Nucleus accumbens (tissue), 56 donors: ENCODE measurements around the gene SLC10A1.
A peak's percentile ranks its signal among the peaks of the same experiment; 100 is the strongest.
"Not testable (repeated sequence)": the region's sequence is repeated elsewhere in the genome, so short reads cannot be mapped to it uniquely, and the experiment has no call there.

Experiments used
- DNase-seq, 56 donors: peaks; one replicate each; lab custom pipeline; 2025; lab: John Stamatoyannopoulos, UW

The SLC10A1 gene

DNA sequence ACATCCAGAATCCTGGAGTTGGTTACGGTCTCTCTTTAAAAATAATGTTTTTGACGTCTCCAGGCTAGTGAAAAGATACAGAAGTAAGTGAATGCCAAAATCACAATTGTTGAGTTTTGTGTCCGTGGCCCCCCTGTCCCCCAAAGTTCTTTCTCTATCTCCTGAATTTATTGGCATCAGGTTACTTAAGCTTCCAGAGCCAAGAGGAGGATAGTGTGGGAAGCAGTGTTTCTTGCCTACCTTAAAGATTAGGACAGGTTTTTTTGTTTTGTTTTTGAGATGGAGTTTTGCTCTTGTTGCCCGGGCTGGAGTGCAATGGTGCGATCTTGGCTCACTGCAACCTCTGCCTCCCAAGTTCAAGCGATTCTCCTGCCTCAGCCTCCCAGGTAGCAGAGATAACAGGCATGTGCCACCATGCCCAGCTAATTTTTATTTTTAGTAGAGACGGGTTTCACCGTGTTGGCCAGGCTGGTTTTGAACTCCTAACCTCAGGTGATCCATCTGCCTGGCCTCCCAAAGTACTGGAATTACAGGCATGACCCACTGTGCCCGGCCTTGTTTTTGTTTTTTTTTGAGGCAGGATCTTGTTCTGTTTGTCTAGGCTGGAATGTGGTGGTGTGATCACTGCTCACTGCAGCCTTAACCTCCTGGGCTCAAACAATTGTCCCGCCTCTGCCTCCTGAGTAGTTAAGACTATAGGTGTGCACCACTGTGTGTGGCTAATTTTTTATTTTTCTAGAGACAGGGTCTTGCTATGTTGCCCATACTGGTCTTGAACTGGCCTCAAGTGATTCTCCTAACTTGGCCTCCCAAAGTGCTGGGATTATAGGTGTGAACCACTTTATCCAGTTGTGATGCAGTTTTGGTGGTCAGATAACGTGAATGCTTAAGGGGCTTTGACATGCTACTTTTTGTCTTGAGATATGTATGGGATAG is 24.7 kb downstream of the SLC10A1 start:
- no peak for DNase-seq

DNA sequence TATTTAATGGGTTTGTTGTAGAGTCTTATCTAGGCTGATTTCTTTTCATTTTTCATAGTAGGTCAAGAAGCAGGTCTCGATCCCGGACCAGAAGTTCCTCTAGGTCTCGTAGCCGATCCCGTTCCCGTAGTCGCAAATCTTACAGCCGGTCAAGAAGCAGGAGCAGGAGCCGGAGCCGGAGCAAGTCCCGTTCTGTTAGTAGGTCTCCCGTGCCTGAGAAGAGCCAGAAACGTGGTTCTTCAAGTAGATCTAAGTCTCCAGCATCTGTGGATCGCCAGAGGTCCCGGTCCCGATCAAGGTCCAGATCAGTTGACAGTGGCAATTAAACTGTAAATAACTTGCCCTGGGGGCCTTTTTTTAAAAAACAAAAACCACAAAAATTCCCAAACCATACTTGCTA is 25.9 kb downstream of the SLC10A1 start:
- no peak for DNase-seq

DNA sequence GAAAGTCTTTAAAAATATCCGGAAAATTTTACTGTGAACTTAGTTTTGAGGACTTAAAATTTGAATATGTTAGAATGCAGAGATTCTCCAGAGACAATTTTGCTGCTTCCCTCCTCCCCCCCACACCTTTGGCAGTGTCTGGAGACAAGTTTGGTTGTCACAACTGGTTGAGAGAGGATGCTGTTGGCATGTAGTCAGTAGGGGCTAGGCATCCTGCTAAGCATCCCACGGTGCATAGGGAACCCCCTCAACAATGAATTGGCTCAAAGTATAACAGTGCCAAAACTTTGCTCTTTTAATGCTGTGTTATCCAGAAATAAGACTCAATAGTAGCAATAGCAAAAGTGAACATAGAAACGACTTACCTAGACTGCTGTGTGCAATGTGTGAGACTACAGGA is 26.5 kb downstream of the SLC10A1 start:
- DNase-seq = no peak

DNA sequence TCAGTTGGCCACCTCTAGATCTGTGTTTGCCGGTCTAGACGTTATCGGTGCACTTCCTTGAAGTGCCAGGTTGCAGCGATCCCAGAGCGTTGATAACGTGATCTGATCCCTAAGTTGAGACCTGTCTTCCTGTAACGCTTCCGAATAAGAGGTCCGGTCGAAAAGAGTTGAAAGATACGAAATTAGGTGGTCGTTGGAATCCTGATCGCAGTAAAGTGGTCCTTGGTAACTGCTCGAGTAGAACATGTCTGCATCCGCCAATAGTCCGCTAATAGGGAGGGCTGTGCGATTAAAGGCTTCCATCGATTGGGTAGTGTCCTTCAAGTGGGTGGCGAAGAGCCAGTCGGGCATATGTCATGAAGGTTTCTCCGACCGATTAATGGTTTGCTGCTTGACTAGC is 27.4 kb downstream of the SLC10A1 start:
- DNase-seq = no peak

DNA sequence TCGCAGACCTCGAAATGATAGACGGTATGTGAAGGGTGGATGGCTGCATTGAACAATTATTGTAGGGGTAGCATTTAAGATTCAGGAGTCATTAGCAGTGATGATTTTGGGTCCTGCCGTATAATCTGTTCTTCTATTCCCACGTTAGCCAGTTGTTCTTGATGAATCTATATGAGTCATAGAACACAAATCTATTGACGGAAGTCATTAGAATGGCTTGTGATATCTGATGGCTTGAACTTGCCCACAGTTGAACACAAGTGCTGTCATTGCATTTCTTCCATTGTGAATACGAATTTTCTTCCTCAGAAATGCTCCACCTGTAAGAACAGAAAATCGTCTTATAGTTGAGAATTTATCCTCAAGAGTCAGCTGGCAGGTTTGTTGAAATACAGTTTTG is 28.2 kb downstream of the SLC10A1 start:
- DNase-seq = no peak

DNA sequence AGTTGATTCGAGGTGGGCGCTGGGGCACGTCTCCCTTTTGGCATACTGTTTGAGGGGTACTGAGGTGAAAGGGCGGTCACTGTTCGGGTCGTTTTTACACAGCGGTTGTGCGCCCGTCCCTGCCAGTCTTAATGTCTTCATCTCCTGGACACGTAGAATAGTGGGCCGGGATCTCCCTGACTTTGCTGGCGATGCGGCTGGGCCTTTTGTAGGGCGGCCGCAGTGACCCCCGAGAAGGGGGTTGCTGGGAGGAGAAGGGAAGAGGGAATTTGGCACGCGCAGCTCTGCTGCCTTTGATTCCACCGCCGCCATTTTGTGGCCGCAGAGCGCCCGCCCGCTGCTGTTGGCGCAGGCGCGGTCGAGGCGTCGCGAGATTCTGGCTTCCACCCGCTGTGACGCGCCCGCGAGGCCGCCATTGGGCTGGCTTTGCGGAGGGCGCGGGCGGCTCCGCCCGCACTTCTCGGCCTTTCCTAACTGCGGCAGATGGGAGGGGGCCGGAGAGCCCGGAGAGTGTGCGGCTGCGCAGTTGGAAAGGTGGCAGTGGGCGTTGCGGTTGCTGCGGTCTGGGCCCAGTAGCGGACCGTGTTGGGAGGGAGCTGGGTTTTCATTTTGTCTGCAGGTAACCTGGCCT is 29.6 kb downstream of the SLC10A1 start:
- peak in 55 of 56 donors; percentile 29 to 95 (median 84) for DNase-seq

DNA sequence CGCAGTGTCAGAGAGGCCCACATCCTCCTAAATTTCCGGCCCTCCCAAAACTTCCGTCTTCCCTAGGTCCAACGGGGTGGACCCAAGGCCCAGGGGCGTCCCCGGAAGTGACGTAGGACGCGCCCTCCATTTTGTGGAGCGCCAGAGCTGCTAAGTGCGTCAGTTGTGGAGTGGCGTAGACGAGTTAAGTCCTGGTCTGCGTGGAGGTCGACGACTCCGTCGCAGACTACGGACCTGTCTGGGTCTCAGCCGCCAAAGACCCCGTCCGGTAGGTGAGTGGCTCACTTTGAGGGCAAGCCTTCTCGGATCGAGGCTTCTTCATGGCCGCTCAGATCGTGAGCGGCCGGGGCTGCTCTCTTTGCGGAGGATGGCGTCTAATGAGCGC is 30.1 kb downstream of the SLC10A1 start, which contains the start of gene SRSF5:
Gene SRSF5, plus strand, starts transcription at position 159 of the 385 bp plus-strand sequence. CDS start 1,015 bp downstream, outside the sequence.
- DNase-seq = peak; percentile 67 to 97 (median 91)

DNA sequence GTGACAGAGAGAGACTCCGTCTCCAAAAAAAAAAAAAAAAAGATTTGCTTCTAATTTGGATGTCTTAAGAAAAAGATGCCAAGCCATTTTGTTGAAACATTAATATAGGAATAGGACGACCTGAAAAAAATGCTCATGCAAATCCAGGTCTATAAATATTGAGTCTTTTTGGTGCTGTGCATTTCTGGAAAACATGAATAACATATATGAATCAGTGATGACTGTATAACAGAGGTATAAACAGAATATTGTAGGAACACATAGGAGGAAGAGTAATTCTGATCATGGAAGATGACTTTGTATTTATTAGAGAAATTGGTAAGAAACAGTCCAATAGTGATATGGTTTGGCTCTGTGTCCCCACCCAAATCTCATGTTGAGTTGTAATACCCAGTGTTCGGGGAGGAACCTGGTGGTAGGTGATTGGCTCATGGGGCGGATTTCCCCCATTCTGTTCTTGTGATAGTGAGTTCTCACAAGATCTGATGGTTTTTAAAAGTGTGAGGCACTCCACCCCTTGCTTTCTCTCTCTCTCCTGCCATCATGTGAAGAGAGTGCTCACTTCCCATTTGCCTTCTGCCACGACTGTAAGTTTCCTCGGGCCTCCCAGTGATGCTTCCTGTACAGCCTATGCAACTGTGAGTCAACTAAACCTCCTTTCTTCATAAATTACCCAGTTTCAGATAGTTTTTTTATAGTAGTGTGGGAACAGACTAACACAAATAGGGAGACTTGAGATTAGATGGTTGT is 33.1 kb downstream of the SLC10A1 start:
- DNase-seq = peak in 2 of 56 donors; percentile 2 to 13

DNA sequence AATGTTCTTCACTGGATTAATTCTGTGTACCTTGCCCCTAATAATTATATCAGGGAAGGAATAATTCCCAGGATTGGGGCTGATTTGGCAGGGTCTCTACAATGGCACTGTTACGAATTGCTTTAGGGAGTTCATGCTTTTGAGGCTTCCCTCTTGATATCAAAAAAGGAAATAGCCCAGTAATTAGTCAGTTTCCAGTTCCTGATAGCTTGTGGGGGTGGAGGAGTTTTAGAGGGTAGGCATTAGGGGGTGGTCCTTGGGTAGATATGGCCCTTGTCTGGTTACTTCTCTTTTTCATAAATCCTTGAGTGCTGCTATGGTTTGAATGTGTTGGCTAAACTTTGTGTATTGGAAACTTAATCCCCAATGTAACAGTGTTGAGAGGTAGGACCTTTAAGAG is 36.2 kb downstream of the SLC10A1 start:
- DNase-seq = no peak

DNA sequence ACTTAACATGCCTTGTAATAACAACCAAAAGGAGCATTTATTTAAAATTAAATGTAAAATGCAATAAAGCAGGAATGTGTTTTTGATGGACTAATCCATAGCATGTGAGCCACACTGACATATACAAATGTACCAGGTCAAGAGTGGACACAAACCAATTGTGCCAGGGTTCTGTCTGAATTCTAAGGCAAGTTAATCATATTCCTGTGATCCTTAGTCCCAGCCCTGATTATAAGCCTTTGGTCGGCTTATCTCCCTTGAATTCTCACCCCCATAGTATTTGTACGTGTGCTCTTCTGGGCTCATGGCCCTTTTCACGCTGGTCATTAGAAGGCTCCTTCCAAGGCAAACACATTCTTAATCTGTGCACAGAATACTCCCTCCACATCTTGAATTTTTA is 40.7 kb downstream of the SLC10A1 start:
- DNase-seq = no peak

DNA sequence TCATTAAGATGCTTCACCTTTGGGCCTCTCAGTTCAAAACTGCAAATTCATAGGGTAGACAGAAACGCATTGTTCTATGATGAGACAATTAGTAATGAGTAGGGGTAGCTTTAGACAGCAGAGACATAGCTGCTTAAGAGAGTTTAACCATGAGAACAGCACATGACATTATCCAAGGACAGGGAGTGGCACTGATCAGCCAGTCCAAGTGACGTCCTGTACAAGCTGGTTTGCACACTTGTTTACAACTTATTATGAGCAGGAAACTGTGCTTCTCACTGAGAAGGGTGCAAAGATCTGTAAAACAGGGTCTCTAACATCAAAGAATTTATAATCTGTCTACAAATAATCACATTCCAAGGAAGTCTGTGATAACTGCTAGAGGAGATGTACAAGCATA is 41.3 kb downstream of the SLC10A1 start:
- DNase-seq = no peak

DNA sequence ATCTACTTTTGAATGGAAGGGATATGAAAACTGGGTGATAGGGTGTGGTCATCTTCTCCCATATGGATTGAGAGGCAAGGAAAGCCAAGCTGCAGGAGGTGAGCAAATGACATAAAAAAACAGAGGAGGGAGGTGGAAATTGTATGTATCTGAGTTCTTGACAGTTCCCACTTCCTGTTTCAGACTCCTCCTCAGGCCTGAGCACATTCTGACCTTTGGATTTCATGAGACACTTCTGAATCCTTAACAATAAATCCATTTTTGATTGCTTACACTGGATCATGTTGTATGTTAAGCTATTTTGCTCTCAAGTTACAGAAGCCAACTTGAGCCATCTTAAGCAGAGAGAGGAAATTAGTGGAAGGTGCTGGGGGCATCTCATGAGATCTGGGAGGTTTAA is 41.7 kb downstream of the SLC10A1 start:
- DNase-seq = no peak

DNA sequence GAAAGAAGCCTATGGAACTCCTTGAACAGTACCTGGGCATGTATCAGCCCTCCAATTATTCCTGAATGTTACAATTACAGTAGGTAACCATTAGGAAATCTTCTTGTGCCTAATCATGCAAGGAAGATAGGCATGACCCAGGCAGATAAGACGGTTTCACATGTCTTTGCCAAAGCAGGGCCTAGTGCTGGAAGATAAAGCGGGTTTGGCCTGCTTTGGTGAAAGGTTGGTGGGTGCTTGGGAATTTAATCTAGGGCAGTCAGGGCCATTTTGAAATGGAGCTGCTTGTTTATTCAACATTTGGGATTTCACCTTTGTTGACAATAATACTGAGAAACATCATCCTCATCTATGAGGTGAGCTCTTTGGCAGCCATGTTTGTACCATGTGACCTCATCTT is 42.6 kb downstream of the SLC10A1 start:
- no peak for DNase-seq

DNA sequence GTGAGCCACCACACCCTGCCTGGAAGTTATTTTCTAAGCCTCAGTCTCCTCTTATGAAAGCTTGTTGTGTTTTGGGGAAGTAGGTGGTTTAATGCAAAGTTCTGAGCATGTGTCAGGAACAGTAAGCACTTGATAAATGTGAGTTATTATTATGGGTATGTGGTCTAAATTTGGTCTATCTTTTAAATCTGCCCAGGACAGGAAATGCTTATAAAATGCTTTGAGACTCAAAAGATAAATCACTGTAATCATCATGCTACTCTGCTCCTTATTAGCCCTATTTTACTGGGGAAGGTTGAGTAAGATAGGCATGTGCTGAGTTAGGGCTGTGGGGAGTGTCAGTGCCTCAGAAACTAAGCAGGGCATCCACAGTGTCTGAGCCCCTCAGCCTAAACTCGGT is 43.2 kb downstream of the SLC10A1 start:
- no peak for DNase-seq

DNA sequence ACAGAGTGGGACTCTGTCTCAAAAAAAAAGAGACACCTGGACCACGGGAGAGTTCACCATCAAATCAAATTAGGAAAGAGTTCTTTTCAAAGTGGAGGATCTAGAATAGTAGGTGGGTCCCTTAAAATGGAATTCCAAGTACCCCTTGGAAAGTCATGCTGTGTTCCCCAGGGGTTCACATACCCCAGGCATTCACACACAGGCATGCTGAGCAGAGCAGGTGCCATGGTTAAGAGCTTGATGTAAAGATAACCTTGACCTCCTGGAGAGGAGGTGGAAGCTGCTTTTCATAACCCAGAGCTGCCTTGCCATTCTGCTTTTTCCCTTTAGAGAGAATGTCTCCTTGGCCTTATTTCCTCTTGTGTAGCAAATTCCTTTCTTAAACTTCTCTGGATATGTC is 44.3 kb downstream of the SLC10A1 start:
- DNase-seq = no peak

DNA sequence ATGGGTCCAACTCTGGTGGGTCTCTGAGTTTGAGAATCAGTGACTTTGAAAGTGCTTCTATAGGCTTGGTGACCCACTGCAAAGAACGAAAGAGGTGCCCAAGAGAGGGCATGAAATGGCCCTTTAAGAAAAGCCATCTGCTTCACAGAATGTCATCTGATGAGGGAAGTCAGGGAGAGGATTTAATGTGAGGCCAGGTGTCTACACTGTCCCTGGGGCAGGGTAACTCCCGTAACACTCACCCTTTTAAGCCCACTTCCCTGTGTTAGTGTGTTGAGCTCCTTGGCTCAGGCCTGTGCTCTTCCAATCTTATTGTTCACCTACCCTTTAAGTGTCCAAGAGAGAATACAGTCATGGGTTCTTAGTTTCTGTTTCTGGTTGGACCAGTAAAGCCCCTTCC is 46.5 kb downstream of the SLC10A1 start:
- DNase-seq = no peak

DNA sequence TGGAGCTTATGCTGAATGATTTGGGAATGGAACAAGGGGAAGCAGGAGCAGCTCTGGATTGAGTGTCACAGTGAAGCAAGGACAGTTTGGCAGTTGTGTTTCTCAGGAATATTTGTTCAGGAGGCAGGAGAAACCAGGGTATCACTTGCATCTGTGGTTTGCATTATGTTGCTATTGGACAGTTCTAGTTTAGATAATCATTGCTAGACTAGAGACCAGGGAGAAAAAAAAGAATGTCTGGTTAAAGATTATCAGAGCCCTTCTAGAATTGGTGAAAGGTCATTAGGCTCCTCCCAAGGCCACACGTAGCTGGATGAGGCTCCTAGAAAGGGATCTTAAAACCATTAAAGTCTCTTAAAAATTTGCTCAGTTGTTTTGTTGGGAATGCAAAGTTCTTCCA is 47.1 kb downstream of the SLC10A1 start:
- DNase-seq = no peak

DNA sequence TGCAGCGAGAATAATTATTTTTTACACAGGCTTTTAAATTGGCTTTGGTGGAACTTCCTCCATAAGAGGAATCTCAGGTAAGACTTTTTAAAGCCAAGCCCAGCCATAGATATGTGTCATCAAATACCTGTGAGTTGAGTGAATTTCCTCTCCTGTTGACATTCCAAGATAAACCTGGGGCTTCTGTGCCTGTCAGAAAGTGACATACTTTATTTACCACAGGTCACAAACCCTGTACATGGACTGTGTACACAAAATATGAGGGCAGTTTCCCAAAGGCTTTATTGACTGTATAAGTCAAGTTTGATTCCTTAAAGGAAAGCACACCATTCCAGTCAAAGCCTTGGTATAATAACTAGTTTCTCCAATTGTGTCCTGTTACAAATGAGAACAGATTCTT is 56.0 kb downstream of the SLC10A1 start:
- DNase-seq = no peak

DNA sequence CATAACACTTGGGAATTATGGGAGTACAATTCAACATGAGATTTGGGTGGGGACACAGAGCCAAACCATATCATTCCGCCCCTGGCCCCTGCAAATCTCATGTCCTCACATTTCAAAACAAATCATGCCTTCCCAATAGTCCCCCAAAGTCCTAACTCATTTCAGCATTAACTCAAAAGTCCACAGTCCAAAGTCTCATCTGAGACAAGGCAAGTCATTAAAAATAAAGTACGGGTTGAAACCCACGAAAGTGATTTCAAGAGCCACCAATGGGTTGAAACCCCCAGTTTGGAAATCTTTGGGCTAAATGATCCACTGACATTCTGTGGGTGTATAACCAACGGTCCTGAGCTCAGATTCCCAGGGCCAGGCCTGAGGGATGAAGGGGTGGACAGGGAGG is 60.6 kb downstream of the SLC10A1 start:
- DNase-seq = not testable (repeated sequence)

DNA sequence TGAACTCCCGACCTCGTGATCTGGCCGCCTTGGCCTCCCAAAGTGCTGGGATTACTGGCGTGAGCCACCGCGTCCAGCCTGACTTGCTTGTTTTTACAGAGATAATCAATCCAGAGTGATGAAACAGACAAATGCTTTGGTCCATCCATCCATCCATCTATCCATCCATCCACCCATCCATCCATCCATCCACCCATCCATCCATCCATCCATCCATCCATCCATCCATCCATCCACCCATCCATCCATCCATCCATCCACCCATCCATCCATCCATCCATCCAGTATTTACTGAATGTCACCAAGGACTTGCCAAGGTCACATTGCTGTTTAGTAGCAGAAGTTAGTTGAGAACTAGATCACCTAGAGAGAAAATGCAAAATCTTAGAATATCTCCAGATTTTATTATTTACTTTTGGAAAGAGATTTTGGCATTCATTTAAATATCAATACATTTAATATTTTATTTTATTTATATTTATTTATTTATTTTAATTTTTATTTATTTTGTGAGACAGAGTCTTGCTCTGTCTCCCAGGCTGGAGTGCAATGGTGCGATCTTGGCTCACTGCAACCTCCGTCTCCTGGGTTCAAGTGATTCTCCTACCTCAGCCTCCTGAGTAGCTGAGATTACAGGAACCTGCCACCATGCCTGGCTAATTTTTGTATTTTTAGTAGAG is 65.0 kb downstream of the SLC10A1 start:
- DNase-seq = not testable (repeated sequence)

DNA sequence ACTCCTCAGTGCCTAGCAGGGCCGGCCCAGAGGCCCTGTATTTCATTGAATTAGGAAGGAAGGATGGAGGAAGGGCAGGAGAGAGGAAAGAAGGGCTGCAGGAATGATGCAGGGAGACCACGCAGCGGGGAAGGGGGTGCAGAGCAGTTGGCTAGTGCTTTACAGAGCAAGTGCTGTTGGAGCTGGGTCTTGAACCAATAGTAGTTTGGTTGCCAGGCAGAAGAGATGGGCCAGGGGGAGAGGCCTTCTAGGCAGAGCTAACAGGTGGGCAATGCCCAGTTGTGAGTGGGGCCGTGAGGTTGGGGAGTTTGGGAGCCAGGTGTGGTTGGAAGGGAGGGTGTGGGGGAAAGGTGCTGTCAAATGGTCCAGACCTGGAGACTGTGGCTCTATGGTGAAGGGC is 69.2 kb downstream of the SLC10A1 start:
- DNase-seq = no peak
